ENCODE results near the gene NOC4L.

- TF ChIP-seq, protein P1, sequence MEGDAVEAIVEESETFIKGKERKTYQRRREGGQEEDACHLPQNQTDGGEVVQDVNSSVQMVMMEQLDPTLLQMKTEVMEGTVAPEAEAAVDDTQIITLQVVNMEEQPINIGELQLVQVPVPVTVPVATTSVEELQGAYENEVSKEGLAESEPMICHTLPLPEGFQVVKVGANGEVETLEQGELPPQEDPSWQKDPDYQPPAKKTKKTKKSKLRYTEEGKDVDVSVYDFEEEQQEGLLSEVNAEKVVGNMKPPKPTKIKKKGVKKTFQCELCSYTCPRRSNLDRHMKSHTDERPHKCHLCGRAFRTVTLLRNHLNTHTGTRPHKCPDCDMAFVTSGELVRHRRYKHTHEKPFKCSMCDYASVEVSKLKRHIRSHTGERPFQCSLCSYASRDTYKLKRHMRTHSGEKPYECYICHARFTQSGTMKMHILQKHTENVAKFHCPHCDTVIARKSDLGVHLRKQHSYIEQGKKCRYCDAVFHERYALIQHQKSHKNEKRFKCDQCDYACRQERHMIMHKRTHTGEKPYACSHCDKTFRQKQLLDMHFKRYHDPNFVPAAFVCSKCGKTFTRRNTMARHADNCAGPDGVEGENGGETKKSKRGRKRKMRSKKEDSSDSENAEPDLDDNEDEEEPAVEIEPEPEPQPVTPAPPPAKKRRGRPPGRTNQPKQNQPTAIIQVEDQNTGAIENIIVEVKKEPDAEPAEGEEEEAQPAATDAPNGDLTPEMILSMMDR (IDR thresholded peaks at IDR 0.05): no peak
- TF ChIP-seq POLR2AphosphoS5 (IDR thresholded peaks at IDR 0.05) (no peak), POLR2A (IDR thresholded peaks at IDR 0.05) (no peak)
Measured at GRCh38 chr12:132114667-132115066, 29.6 kb upstream of the NOC4L start.

Measured in breast epithelium (tissue), 3 donors.